Activated CD8-positive, alpha-beta T cell treated with anti-CD3 and anti-CD28 coated beads for 36 hours (primary cell): ENCODE measurements around the gene AADAT. TPM values are rescaled to one million over a fixed set of nuclear protein-coding genes. Genes with fewer than 3 reads are reported as not detected.

ENCODE experiments used
- ATAC-seq: fragments of 200-7000 bp; cut with Tn5 transposase; one replicate; pipeline ENCODE4 v1.10.0; 2021; ENCODE audit warnings: mild to moderate bottlenecking, moderate library complexity
- CTCF ChIA-PET: fragments of 350-600 bp; sonication (Branson Sonifier 250); formaldehyde crosslinking; loops from one replicate; lab custom pipeline; 2021; ENCODE audit warnings: antibody characterized with exemption; lab: Charles Lee
- POLR2A ChIA-PET: fragments of 350-600 bp; sonication (Branson Sonifier 250); formaldehyde crosslinking; loops from one replicate; lab custom pipeline; 2021; ENCODE audit warnings: antibody characterized with exemption; lab: Charles Lee
- DNase-seq: peaks from one replicate; pipeline ENCODE4 v3.0.0-alpha.2; 2020
- H3K27ac Mint-ChIP-seq: one replicate; pipeline ENCODE4 v1.8.0; 2021; ENCODE audit warnings: mild to moderate bottlenecking, mixed read lengths
- H3K27me3 Mint-ChIP-seq: one replicate; pipeline ENCODE4 v1.8.0; 2021; ENCODE audit warnings: mixed read lengths
- H3K36me3 Mint-ChIP-seq: one replicate; pipeline ENCODE4 v1.8.0; 2021; ENCODE audit warnings: low read depth, mixed read lengths
- H3K4me1 Mint-ChIP-seq: one replicate; pipeline ENCODE4 v1.8.0; 2021; ENCODE audit warnings: low read depth, mixed read lengths
- H3K4me3 Mint-ChIP-seq: one replicate; pipeline ENCODE4 v1.8.0; 2021; ENCODE audit warnings: mild to moderate bottlenecking, moderate library complexity, mixed read lengths
- H3K9me3 Mint-ChIP-seq: one replicate; pipeline ENCODE4 v1.8.0; 2021; ENCODE audit warnings: mixed read lengths
- intact Hi-C: fragments of 100-400 bp; cut with micrococcal nuclease; formaldehyde crosslinking; loops from one replicate; pipeline ENCODE4 v1.10.0; 2022
- total RNA-seq, 2 experiments: library from RNA; stranded (reverse); gene quantifications; one replicate each; pipeline ENCODE4 v1.2.3, GENCODE V29; 2021
- TF ChIP-seq, protein P1 (sequence below): fragments of 200-600 bp; IDR thresholded peaks from one replicate; pipeline ENCODE4 v1.8.0; 2022; ENCODE audit warnings: antibody characterized with exemption, mild to moderate bottlenecking

AADAT gene
- total RNA-seq, 2 experiments from 2014 or later = not detected

DNA sequence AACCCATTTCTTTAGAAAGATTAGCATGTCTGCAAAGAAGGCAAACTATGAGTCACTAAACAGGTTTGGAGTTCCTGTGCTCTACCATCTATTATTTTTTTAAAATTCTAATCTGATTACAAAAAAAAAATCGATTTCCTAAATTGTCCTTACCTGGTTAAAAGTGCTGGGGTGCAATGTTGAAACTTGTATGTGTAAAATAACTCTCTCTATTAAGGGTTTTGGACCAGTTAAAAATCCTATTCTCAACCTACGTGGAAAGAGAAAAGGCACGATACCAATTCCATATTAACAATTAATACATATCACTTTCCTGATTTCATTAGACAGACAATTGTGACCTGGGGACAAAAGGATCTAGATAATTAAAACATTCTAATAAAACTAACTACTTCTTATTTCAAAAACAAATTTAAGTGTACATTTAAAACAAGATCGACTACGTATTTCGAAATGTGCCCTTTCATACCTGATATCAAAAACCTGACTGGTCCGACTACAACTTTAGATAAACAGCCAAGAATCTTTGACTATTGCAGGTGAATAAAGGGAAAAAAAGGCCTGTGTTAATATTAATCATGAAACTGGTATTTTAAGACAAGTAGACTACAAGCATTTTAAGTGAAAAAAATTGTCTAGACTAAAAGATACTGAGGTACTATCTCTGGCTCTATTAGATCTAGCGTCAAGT, 21.2 kb downstream of the AADAT start:
- TF ChIP-seq, protein P1, sequence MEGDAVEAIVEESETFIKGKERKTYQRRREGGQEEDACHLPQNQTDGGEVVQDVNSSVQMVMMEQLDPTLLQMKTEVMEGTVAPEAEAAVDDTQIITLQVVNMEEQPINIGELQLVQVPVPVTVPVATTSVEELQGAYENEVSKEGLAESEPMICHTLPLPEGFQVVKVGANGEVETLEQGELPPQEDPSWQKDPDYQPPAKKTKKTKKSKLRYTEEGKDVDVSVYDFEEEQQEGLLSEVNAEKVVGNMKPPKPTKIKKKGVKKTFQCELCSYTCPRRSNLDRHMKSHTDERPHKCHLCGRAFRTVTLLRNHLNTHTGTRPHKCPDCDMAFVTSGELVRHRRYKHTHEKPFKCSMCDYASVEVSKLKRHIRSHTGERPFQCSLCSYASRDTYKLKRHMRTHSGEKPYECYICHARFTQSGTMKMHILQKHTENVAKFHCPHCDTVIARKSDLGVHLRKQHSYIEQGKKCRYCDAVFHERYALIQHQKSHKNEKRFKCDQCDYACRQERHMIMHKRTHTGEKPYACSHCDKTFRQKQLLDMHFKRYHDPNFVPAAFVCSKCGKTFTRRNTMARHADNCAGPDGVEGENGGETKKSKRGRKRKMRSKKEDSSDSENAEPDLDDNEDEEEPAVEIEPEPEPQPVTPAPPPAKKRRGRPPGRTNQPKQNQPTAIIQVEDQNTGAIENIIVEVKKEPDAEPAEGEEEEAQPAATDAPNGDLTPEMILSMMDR = no peak
- H3K27ac Mint-ChIP-seq = no peak overlapping the region
- no peaks in the 10 kb centered on the region for H3K9me3 Mint-ChIP-seq
- H3K27me3 Mint-ChIP-seq = no peaks in the 10 kb centered on the region
- no peak overlapping the region for H3K4me3 Mint-ChIP-seq
- intact Hi-C loops = no loop called here
- ATAC-seq (no peak), DNase-seq (no peak)
- ChIA-PET CTCF (no interaction called here), POLR2A (no interaction called here)
- H3K4me1 Mint-ChIP-seq = no peaks in the 10 kb centered on the region
- H3K36me3 Mint-ChIP-seq = no peaks in the 10 kb centered on the region

GRCh38 chr4:170059421-170059820, 30.3 kb downstream of the AADAT start:
- intact Hi-C loops = no loop called here
- no peak overlapping the region for H3K27ac Mint-ChIP-seq
- peaks cover 4% of the 10 kb centered on the region for H3K27me3 Mint-ChIP-seq
- H3K4me1 Mint-ChIP-seq = no peaks in the 10 kb centered on the region
- ATAC-seq (no peak), DNase-seq (no peak)
- H3K9me3 Mint-ChIP-seq = no peaks in the 10 kb centered on the region
- no peak overlapping the region for H3K4me3 Mint-ChIP-seq
- TF ChIP-seq, protein P1 = no peak
- ChIA-PET POLR2A (no interaction called here), CTCF (interaction anchor here (1.4 kb wide), 1 partner anchor 28 kb away, joined by 3 read pairs; no protein-coding TSS in a partner anchor)
- no peaks in the 10 kb centered on the region for H3K36me3 Mint-ChIP-seq

GRCh38 chr4:170058826-170059225, 30.9 kb downstream of the AADAT start:
- ChIA-PET CTCF (interaction anchor here (1.2 to 1.4 kb wide), 2 partner anchors 11 to 29 kb away, joined by 3 read pairs; no protein-coding TSS in a partner anchor), POLR2A (no interaction called here)
- ATAC-seq (no peak), DNase-seq (no peak)
- Mint-ChIP-seq H3K27me3 (peaks cover 4% of the 10 kb centered on the region), H3K4me1 (no peaks in the 10 kb centered on the region), H3K4me3 (no peak overlapping the region), H3K36me3 (no peaks in the 10 kb centered on the region), H3K27ac (no peak overlapping the region), H3K9me3 (no peaks in the 10 kb centered on the region)
- TF ChIP-seq, protein P1 = no peak
- intact Hi-C loops = no loop called here

DNA sequence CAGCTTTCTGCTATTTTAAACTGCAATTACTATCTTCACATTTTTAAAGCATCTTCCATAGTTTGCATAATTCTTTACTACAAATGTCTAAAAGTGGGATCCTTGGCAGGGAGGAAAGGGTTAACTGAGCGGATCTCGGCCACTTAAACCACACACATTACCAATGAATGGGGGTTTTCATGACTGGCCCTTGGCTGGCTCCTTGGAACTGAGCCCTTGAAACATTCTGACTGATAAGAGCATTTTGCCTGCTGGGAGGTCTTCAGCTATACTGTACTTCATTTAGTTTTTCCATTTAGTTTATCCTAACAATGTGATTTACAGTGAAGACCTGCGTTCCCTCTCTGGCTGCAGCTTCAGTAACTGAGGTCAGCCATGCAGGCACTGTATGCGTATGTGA, 31.9 kb downstream of the AADAT start:
- intact Hi-C loops = no loop called here
- Mint-ChIP-seq H3K27me3 (peaks cover under 1% of the 10 kb centered on the region), H3K9me3 (no peaks in the 10 kb centered on the region), H3K36me3 (no peaks in the 10 kb centered on the region), H3K27ac (no peak overlapping the region), H3K4me1 (no peaks in the 10 kb centered on the region), H3K4me3 (no peak overlapping the region)
- ATAC-seq (no peak), DNase-seq (no peak)
- TF ChIP-seq, protein P1 = no peak
- POLR2A ChIA-PET = interaction anchor here (0.5 kb wide), 1 partner anchor 182 kb away, joined by 4 read pairs; no protein-coding TSS in a partner anchor
- CTCF ChIA-PET = interaction anchor here (0.9 to 1.2 kb wide), 2 partner anchors 10 to 248 kb away, joined by 3 read pairs; no protein-coding TSS in a partner anchor

- Mint-ChIP-seq H3K36me3 (no peaks in the 10 kb centered on the region), H3K27me3 (peaks cover 2% of the 10 kb centered on the region), H3K27ac (no peak overlapping the region), H3K9me3 (no peaks in the 10 kb centered on the region), H3K4me1 (no peaks in the 10 kb centered on the region), H3K4me3 (no peak overlapping the region)
- no peak for ATAC-seq
- POLR2A ChIA-PET = no interaction called here
- DNase-seq = no peak
- CTCF ChIA-PET = interaction anchor here (1.1 kb wide), 1 partner anchor 242 kb away, joined by 3 read pairs; no protein-coding TSS in a partner anchor
- TF ChIP-seq, protein P1 = no peak
- intact Hi-C loops = no loop called here
These were observed 36.8 kb downstream of the AADAT start for GRCh38 chr4:170052919-170053318.
